GM23338 (cell line): Measurements from ENCODE around the gene PTGER2. TPM values are rescaled to one million over a fixed set of nuclear protein-coding genes. Genes with fewer than 3 reads are reported as not detected.

Experiments used
- ATAC-seq: fragments of 200-7000 bp; cut with Tn5 transposase; 3 replicates; pipeline ENCODE4 v1.9.1; 2020
- DNase-seq: peaks from one replicate; pipeline ENCODE4 v3.0.0-alpha.2; 2015; ENCODE audit warnings: low spot score
- H2AFZ ChIP-seq: fragments of 200-600 bp; sonication (generic); 2 replicates; pipeline ENCODE4 v1.8.0; 2016; ENCODE audit warnings: antibody characterized with exemption, mild to moderate bottlenecking, moderate library complexity
- H3F3A ChIP-seq: fragments of 200-600 bp; sonication (generic); replicated peaks from 2 replicates; pipeline ENCODE4 v1.8.0; 2017; ENCODE audit warnings: antibody characterized with exemption, mixed run types, low read depth
- H3K27ac ChIP-seq: fragments of 200-600 bp; sonication (generic); 2 replicates; pipeline ENCODE4 v1.6.1; 2016; ENCODE audit warnings: low read depth
- H3K27me3 ChIP-seq: fragments of 200-600 bp; sonication (generic); 2 replicates; pipeline ENCODE4 v1.8.0; 2016; ENCODE audit warnings: mild to moderate bottlenecking, mixed run types, moderate library complexity; ENCODE audit not compliant: insufficient read depth
- H3K36me3 ChIP-seq: fragments of 200-600 bp; sonication (generic); 2 replicates; pipeline ENCODE4 v1.8.0; 2016; ENCODE audit warnings: mild to moderate bottlenecking; ENCODE audit not compliant: insufficient read depth
- H3K4me1 ChIP-seq: fragments of 200-600 bp; sonication (generic); 2 replicates; pipeline ENCODE4 v1.8.0; 2016; ENCODE audit warnings: mild to moderate bottlenecking, moderate library complexity; ENCODE audit not compliant: insufficient read depth
- H3K4me2 ChIP-seq: fragments of 200-600 bp; sonication (generic); 2 replicates; pipeline ENCODE4 v1.7.1; 2017; ENCODE audit warnings: mixed run types
- H3K4me3 ChIP-seq: fragments of 200-600 bp; sonication (generic); 2 replicates; pipeline ENCODE4 v1.6.1; 2016; ENCODE audit warnings: mixed run types
- H3K79me2 ChIP-seq: fragments of 200-600 bp; sonication (generic); replicated peaks from 2 replicates; pipeline ENCODE4 v1.8.0; 2017; ENCODE audit warnings: mild to moderate bottlenecking; ENCODE audit not compliant: insufficient read depth
- H3K9me2 ChIP-seq: fragments of 200-600 bp; sonication (generic); 2 replicates; pipeline ENCODE4 v1.8.0; 2017; ENCODE audit not compliant: insufficient read depth
- H4K20me1 ChIP-seq: fragments of 200-600 bp; sonication (generic); replicated peaks from 2 replicates; pipeline ENCODE4 v1.8.0; 2017; ENCODE audit warnings: mild to moderate bottlenecking; ENCODE audit not compliant: insufficient read depth
- H3K27ac Mint-ChIP-seq: 2 replicates; pipeline ENCODE4 v1.8.0; 2020; ENCODE audit warnings: inconsistent platforms, mild to moderate bottlenecking, moderate library complexity, mixed read lengths
- H3K27me3 Mint-ChIP-seq: 3 replicates; pipeline ENCODE4 v1.8.0; 2022; ENCODE audit warnings: low read depth, mild to moderate bottlenecking, moderate library complexity, mixed read lengths, inconsistent platforms; ENCODE audit not compliant: insufficient read depth, poor library complexity
- H3K36me3 Mint-ChIP-seq: 3 replicates; pipeline ENCODE4 v1.8.0; 2021; ENCODE audit warnings: low read depth, mild to moderate bottlenecking, inconsistent platforms, moderate library complexity, mixed read lengths
- H3K4me1 Mint-ChIP-seq: 3 replicates; pipeline ENCODE4 v1.8.0; 2020; ENCODE audit warnings: mild to moderate bottlenecking, inconsistent platforms, mixed read lengths
- H3K4me3 Mint-ChIP-seq: 3 replicates; pipeline ENCODE4 v1.8.0; 2021; ENCODE audit warnings: moderate library complexity, mild to moderate bottlenecking, inconsistent platforms, mixed read lengths
- H3K9me3 Mint-ChIP-seq: 3 replicates; pipeline ENCODE4 v1.8.0; 2020; ENCODE audit warnings: moderate library complexity, mild to moderate bottlenecking, inconsistent platforms, mixed read lengths
- EZH2 ChIP-seq: fragments of 200-600 bp; sonication (generic); IDR thresholded peaks from one replicate; pipeline ENCODE4 v1.8.0; 2017; ENCODE audit warnings: antibody characterized with exemption, mild to moderate bottlenecking, low read depth; ENCODE audit not compliant: unreplicated experiment
- EZH2phosphoT487 ChIP-seq: fragments of 200-600 bp; sonication (generic); IDR thresholded peaks from one replicate; pipeline ENCODE4 v1.8.1; 2018; ENCODE audit warnings: antibody characterized with exemption; ENCODE audit not compliant: unreplicated experiment
- JUNB ChIP-seq: IDR thresholded peaks from one replicate; pipeline ENCODE4 v1.6.1; 2016; ENCODE audit warnings: antibody characterized with exemption; ENCODE audit not compliant: unreplicated experiment
- NANOG ChIP-seq: IDR thresholded peaks from 2 replicates; pipeline ENCODE4 v1.6.1; 2016; ENCODE audit warnings: antibody characterized with exemption, borderline replicate concordance
- POLR2AphosphoS5 ChIP-seq: IDR thresholded peaks from 2 replicates; pipeline ENCODE4 v1.6.1; 2016; ENCODE audit warnings: antibody characterized with exemption, low read depth
- ZNF114 ChIP-seq: fragments of 250-450 bp; sonication (Bioruptor Pico); IDR thresholded peaks from 2 replicates; pipeline ENCODE4 v1.5.0; 2020; ENCODE audit warnings: mild to moderate bottlenecking, moderate library complexity
- ZNF462 ChIP-seq: fragments of 250-450 bp; sonication (Bioruptor Pico); IDR thresholded peaks from 2 replicates; pipeline ENCODE4 v1.5.0; 2020; ENCODE audit warnings: mild to moderate bottlenecking, moderate library complexity
- polyA plus RNA-seq: library from polyadenylated mRNA; unstranded; fragments of >200 nt; fragmentation: Nextera tagmentation; extraction: Ambion mirVana; gene quantifications from 2 replicates; pipeline ENCODE4 v1.2.1, GENCODE V29; 2016
- total RNA-seq: library from RNA; depleted of rRNA; stranded (reverse); fragments of >200 nt; shearing (Covaris generic); gene quantifications from 2 replicates; pipeline ENCODE4 v1.2.3, GENCODE V29; 2014
- TF ChIP-seq, protein P1 (sequence below): IDR thresholded peaks from one replicate; pipeline ENCODE4 v1.6.1; 2018; ENCODE audit warnings: antibody characterized with exemption; ENCODE audit not compliant: unreplicated experiment

The PTGER2 gene
- total and polyA plus RNA-seq, 2 experiments from 2014 or later: 1.3 TPM

DNA sequence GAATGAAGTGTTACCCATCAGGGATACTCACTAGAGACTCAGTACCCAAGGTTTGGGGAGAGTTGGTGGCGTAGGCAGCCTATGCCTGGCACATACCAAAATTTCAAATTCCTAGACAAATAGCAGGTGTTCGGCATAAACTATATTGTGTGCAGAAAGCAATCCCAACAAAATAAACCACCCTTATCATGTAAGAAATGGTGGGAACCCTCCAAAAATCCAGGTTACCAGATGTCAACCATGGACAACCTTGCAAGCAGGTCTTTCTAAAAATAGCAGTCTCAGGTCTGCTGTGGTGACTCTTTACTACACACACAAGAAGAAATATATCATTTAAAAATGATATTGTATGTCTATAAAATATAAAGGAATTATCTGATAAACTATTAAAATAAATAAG, 17.7 kb upstream of the PTGER2 start:
- peak overlapping the region; percentile 15; the same call in 1 of the 2 replicates for H2AFZ ChIP-seq
- H3K27ac ChIP-seq: no peak overlapping the region
- Mint-ChIP-seq H3K27ac (no peak overlapping the region), H3K27me3 (no peaks in the 10 kb centered on the region), H3K36me3 (no peaks in the 10 kb centered on the region), H3K9me3 (no peaks in the 10 kb centered on the region), H3K4me1 (no peaks in the 10 kb centered on the region), H3K4me3 (no peak overlapping the region)
- no peaks in the 10 kb centered on the region for H3K36me3 ChIP-seq
- no peak for ATAC-seq
- H3K4me3 ChIP-seq: no peak overlapping the region
- no peaks in the 10 kb centered on the region for H3K4me1 ChIP-seq
- DNase-seq: no peak
- no peaks in the 10 kb centered on the region for H4K20me1 ChIP-seq
- no peaks in the 10 kb centered on the region for H3K9me2 ChIP-seq
- no peaks in the 10 kb centered on the region for H3K27me3 ChIP-seq
- no peak overlapping the region for H3K4me2 ChIP-seq
- H3K79me2 ChIP-seq: no peaks in the 10 kb centered on the region
- H3F3A ChIP-seq: no peaks in the 10 kb centered on the region
- TF ChIP-seq POLR2AphosphoS5: no peak
- no peak for TF ChIP-seq EZH2phosphoT487
- TF ChIP-seq ZNF114 (CRISPR knock-in tag): no peak
- TF ChIP-seq JUNB: no peak
- no peak for TF ChIP-seq ZNF462
- no peak for TF ChIP-seq EZH2
- TF ChIP-seq, protein P1, sequence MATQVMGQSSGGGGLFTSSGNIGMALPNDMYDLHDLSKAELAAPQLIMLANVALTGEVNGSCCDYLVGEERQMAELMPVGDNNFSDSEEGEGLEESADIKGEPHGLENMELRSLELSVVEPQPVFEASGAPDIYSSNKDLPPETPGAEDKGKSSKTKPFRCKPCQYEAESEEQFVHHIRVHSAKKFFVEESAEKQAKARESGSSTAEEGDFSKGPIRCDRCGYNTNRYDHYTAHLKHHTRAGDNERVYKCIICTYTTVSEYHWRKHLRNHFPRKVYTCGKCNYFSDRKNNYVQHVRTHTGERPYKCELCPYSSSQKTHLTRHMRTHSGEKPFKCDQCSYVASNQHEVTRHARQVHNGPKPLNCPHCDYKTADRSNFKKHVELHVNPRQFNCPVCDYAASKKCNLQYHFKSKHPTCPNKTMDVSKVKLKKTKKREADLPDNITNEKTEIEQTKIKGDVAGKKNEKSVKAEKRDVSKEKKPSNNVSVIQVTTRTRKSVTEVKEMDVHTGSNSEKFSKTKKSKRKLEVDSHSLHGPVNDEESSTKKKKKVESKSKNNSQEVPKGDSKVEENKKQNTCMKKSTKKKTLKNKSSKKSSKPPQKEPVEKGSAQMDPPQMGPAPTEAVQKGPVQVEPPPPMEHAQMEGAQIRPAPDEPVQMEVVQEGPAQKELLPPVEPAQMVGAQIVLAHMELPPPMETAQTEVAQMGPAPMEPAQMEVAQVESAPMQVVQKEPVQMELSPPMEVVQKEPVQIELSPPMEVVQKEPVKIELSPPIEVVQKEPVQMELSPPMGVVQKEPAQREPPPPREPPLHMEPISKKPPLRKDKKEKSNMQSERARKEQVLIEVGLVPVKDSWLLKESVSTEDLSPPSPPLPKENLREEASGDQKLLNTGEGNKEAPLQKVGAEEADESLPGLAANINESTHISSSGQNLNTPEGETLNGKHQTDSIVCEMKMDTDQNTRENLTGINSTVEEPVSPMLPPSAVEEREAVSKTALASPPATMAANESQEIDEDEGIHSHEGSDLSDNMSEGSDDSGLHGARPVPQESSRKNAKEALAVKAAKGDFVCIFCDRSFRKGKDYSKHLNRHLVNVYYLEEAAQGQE: no peak
- TF ChIP-seq NANOG: no peak
